Neutrophil (primary cell): ENCODE results near the gene ABCC12.

Source experiments
- H3K27ac ChIP-seq: fragments of 200-600 bp; sonication (generic); 2 replicates; pipeline ENCODE4 v1.5.1; 2016; ENCODE audit warnings: mild to moderate bottlenecking, moderate library complexity
- H3K27me3 ChIP-seq: fragments of 200-600 bp; sonication (generic); 2 replicates; pipeline ENCODE4 v1.6.0; 2016; ENCODE audit warnings: mild to moderate bottlenecking
- H3K36me3 ChIP-seq: fragments of 200-600 bp; sonication (generic); 2 replicates; pipeline ENCODE4 v1.5.1; 2017
- H3K4me1 ChIP-seq, 2 experiments: fragments of 200-600 bp in 1 of 2; sonication (generic) in 1 of 2; 1 replicate in 1 of 2; 2 replicates in 1 of 2; pipeline versions ENCODE4 v1.5.1 to v1.6.1; 2013 to 2016; ENCODE audit warnings: low read depth in 1 of 2, low read length in 1 of 2, mild to moderate bottlenecking in 1 of 2, moderate library complexity in 1 of 2; ENCODE audit not compliant: control insufficient read depth in 1 of 2, insufficient read depth in 1 of 2
- H3K4me3 ChIP-seq, 2 experiments: fragments of 200-600 bp in 1 of 2; sonication (generic) in 1 of 2; 1 replicate in 1 of 2; 2 replicates in 1 of 2; pipeline ENCODE4 v1.5.1; 2013 to 2016; ENCODE audit warnings: low read depth in 1 of 2, low read length in 1 of 2, mild to moderate bottlenecking in 1 of 2, moderate library complexity in 1 of 2
- H3K9me3 ChIP-seq: fragments of 200-600 bp; sonication (generic); 2 replicates; pipeline ENCODE4 v1.5.1; 2016
- TF ChIP-seq, protein P1 (sequence below): fragments of 200-600 bp; sonication (generic); IDR thresholded peaks from 2 replicates; pipeline ENCODE4 v1.5.1; 2016; ENCODE audit warnings: antibody characterized with exemption

The ABCC12 gene

DNA sequence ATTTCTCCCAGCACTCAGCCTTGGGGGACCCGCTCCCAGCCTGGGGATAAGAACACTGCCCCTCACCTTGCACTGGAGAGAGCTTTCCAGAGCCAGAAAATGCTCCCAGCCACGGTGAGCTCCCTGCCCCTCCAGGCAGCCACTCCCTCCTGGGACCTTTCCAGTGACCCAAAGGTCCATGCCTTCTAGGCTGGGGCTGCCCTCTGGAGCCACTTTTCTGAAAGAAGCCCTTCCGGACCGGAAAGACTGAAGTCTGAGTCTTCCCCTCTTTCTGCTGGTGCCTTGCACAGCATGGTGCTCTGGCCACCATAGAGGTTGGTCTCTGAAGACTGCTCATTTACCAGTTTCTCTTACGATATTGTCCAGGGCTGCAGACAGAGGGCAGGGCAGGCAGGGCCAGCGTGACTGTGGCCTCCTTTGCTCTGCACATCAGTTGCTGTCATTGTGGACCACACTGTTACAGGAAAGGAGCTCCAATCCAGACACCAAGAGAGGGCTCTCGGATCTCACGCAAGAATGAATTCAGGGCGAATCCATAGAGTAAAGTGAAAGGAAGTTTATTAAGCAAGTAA lies 7.1 kb upstream of the ABCC12 start:
- H3K4me3 ChIP-seq = no peak overlapping the region
- TF ChIP-seq, protein P1, sequence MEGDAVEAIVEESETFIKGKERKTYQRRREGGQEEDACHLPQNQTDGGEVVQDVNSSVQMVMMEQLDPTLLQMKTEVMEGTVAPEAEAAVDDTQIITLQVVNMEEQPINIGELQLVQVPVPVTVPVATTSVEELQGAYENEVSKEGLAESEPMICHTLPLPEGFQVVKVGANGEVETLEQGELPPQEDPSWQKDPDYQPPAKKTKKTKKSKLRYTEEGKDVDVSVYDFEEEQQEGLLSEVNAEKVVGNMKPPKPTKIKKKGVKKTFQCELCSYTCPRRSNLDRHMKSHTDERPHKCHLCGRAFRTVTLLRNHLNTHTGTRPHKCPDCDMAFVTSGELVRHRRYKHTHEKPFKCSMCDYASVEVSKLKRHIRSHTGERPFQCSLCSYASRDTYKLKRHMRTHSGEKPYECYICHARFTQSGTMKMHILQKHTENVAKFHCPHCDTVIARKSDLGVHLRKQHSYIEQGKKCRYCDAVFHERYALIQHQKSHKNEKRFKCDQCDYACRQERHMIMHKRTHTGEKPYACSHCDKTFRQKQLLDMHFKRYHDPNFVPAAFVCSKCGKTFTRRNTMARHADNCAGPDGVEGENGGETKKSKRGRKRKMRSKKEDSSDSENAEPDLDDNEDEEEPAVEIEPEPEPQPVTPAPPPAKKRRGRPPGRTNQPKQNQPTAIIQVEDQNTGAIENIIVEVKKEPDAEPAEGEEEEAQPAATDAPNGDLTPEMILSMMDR = no peak
- H3K27ac ChIP-seq = no peak overlapping the region
- no peaks in the 10 kb centered on the region for H3K9me3 ChIP-seq
- H3K4me1 ChIP-seq = peaks cover 33 to 34% of the 10 kb centered on the region in 2 experiments
- H3K36me3 ChIP-seq = no peaks in the 10 kb centered on the region
- peaks cover 27% of the 10 kb centered on the region for H3K27me3 ChIP-seq

DNA sequence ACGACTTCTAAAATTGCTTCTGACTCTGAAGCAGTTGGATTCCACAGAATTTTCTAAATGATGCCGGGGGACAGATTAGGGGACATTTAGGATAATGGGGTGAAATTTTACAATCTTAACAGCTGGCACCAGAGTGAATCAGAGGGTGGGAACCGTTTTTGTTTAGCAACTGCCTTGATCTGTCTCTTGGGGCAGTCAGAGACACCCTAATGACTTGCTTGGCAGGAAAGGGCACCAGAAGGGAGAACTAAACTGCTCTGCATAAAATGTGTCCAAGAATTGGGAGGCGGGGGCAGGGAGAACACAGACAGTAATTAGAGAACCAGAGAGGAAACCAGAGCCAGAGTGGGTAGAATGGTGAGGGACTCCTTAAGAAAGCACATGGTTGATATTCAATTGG lies 6.1 kb upstream of the ABCC12 start:
- Histone ChIP-seq H3K9me3 (no peaks in the 10 kb centered on the region), H3K4me3 (no peak overlapping the region), H3K36me3 (no peaks in the 10 kb centered on the region), H3K27ac (no peak overlapping the region), H3K4me1 (peaks cover 22 to 24% of the 10 kb centered on the region in 2 experiments), H3K27me3 (peaks cover 35% of the 10 kb centered on the region)
- TF ChIP-seq, protein P1 = no peak

DNA sequence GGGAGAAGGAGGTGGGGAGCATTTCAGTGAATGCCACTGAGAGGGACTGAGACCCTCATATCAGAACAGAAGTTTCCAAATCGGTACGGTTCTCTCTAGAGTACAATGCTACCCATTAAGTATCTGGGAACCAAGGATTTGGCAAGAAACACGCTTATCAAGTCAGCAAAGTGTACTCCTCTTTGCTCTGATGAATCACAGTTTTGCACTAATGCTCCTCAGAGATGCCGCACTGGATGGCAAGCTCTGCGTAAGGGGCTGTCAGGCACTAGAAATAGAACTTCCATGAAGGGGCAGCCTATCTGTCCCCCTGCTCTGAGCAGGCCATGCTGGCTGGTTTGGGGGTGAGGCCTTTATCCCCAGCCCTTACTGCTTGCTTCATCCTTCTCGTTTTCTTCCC lies 4.8 kb upstream of the ABCC12 start:
- no peaks in the 10 kb centered on the region for H3K36me3 ChIP-seq
- no peaks in the 10 kb centered on the region for H3K9me3 ChIP-seq
- no peak overlapping the region for H3K27ac ChIP-seq
- H3K27me3 ChIP-seq = peaks cover 43% of the 10 kb centered on the region
- no peak overlapping the region for H3K4me3 ChIP-seq
- peaks cover 11 to 13% of the 10 kb centered on the region in 2 experiments for H3K4me1 ChIP-seq
- TF ChIP-seq, protein P1 = no peak

- no peak overlapping the region for H3K27ac ChIP-seq
- TF ChIP-seq, protein P1 = no peak
Measured at GRCh38 chr16:48158296-48158695, 2.5 kb upstream of the ABCC12 start.

DNA sequence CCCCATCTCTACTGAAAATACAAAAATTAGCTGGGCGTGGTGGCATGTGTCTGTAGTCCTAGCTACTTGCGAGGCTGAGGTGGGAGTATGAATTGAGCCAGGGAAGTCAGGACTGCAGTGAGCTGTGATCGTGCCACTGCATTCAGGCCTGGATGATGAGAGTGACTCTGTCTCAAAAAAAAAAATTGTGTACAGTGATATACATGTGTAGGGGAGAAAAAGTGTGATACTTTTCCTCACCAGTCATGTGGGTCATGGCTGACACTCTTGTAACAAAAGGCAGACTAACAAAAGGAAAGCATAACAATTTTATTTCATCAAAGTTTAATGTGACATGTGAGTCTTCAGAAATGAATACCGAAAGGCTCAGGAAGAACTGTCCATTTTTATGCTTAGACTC lies 2.0 kb upstream of the ABCC12 start:
- no peak overlapping the region for H3K4me3 ChIP-seq

More at GRCh38 chr16:48158296-48158695, 2.5 kb upstream of the ABCC12 start:
- H3K27me3 ChIP-seq = peaks cover 50% of the 10 kb centered on the region
- no peaks in the 10 kb centered on the region for H3K36me3 ChIP-seq
- H3K9me3 ChIP-seq = no peaks in the 10 kb centered on the region
- no peak overlapping the region for H3K4me3 ChIP-seq
- H3K4me1 ChIP-seq = peaks cover 0 to 4% of the 10 kb centered on the region in 2 experiments

More for the DNA sequence above, 2.0 kb upstream of the ABCC12 start:
- no peaks in the 10 kb centered on the region for H3K36me3 ChIP-seq
- no peaks in the 10 kb centered on the region for H3K9me3 ChIP-seq
- TF ChIP-seq, protein P1 = no peak
- no peak overlapping the region for H3K27ac ChIP-seq
- H3K27me3 ChIP-seq = peaks cover 51% of the 10 kb centered on the region
- H3K4me1 ChIP-seq = peaks cover 0 to 4% of the 10 kb centered on the region in 2 experiments
